ENCODE measurements around the gene PTGDR2. TPM values are rescaled to one million over a fixed set of nuclear protein-coding genes. Genes with fewer than 3 reads are reported as not detected.

PTGDR2 gene
- total RNA-seq, 4 donors from 2014 or later: 0.21 to 4.6 (median 0.49) TPM; not detected in 1

DNA sequence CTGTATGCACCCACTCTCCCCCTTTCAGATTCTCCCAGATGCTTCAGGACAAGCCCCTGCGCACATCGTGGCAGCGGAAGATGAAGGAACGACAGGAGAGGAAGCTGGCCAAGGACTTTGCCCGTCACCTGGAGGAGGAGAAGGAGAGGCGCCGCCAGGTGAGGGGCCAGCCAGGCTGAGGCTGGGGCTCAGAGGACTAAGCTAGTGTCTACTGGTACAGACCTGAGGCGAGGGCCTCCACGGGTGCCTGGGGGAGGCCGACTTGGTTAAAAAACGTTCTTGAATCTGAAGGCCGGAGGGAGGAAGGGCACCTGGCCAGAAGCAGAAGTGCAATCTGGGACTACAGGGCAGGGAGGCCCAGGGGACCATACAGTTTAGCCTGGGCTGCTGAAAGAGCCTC is 7.9 kb downstream of the PTGDR2 start:
- intact Hi-C loops (cut with DNase I; ENCODE audit: low total_unique reads): no loop called here
- no peaks in the 10 kb centered on the region for H3K4me1 ChIP-seq
- TF ChIP-seq POLR2A (IDR thresholded peaks at IDR 0.05): no peak
- TF ChIP-seq, protein P1, sequence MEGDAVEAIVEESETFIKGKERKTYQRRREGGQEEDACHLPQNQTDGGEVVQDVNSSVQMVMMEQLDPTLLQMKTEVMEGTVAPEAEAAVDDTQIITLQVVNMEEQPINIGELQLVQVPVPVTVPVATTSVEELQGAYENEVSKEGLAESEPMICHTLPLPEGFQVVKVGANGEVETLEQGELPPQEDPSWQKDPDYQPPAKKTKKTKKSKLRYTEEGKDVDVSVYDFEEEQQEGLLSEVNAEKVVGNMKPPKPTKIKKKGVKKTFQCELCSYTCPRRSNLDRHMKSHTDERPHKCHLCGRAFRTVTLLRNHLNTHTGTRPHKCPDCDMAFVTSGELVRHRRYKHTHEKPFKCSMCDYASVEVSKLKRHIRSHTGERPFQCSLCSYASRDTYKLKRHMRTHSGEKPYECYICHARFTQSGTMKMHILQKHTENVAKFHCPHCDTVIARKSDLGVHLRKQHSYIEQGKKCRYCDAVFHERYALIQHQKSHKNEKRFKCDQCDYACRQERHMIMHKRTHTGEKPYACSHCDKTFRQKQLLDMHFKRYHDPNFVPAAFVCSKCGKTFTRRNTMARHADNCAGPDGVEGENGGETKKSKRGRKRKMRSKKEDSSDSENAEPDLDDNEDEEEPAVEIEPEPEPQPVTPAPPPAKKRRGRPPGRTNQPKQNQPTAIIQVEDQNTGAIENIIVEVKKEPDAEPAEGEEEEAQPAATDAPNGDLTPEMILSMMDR (IDR thresholded peaks at IDR 0.05): no peak
- no peak overlapping the region for H3K4me3 ChIP-seq
- no peak overlapping the region for H3K27ac ChIP-seq
- no peaks in the 10 kb centered on the region for H3K36me3 ChIP-seq
- H3K27me3 ChIP-seq: no peaks in the 10 kb centered on the region
- H3K9me3 ChIP-seq: no peaks in the 10 kb centered on the region
- DNase-seq: no peak

DNA sequence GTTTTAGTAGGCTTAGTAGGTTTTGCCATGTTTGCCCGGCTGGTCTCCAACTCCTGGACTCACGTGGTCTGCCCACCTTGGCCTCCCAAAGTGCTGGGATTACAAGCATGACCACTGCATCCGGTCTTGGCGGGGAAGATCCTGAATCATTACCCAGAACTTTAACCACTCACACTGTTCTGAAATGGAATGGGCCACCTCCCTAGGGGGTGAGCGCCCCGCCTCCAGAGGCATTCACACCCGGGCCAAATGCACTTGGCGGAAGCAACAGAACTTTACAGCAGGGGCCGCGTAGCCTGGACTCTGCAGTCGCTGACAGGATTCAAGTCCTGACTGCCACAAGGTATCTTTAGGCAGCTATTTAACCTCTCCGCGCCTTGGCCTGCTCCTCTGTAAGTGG is 8.5 kb downstream of the PTGDR2 start:
- intact Hi-C loops (cut with DNase I; ENCODE audit: low total_unique reads): no loop called here
- Histone ChIP-seq H3K4me1 (no peaks in the 10 kb centered on the region), H3K27ac (no peak overlapping the region), H3K36me3 (no peaks in the 10 kb centered on the region), H3K4me3 (no peak overlapping the region), H3K9me3 (no peaks in the 10 kb centered on the region), H3K27me3 (no peaks in the 10 kb centered on the region)
- TF ChIP-seq, protein P1 (IDR thresholded peaks at IDR 0.05): no peak
- TF ChIP-seq POLR2A (IDR thresholded peaks at IDR 0.05): no peak
- DNase-seq: no peak

DNA sequence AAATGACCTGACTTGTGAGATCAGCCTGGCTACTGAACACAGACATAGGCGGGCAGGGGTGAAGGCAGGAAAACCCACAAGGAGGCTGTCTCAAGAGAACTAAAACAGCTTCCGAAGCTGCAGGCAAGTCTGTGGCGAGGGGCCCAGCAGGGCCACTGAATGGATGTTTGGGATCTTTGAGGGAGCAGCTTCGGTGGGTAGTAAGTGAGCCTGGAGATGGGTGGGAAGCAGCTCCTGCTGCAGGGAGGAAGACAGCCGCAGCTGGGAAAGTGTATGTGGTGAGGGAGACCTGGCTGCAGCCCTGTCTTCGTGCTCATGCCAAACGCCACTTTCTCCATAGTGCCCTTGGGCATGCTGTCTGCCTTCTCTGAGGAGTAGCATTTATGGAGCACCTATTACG is 10.4 kb downstream of the PTGDR2 start:
- H3K9me3 ChIP-seq: no peaks in the 10 kb centered on the region
- H3K27me3 ChIP-seq: no peaks in the 10 kb centered on the region
- H3K4me1 ChIP-seq: peaks cover 0 to 4% of the 10 kb centered on the region in 2 donors
- TF ChIP-seq POLR2A (IDR thresholded peaks at IDR 0.05): no peak
- TF ChIP-seq, protein P1 (IDR thresholded peaks at IDR 0.05): no peak
- DNase-seq: no peak
- no peaks in the 10 kb centered on the region for H3K36me3 ChIP-seq
- no peak overlapping the region for H3K4me3 ChIP-seq
- intact Hi-C loops (cut with DNase I; ENCODE audit: low total_unique reads): no loop called here
- H3K27ac ChIP-seq: no peak overlapping the region

DNA sequence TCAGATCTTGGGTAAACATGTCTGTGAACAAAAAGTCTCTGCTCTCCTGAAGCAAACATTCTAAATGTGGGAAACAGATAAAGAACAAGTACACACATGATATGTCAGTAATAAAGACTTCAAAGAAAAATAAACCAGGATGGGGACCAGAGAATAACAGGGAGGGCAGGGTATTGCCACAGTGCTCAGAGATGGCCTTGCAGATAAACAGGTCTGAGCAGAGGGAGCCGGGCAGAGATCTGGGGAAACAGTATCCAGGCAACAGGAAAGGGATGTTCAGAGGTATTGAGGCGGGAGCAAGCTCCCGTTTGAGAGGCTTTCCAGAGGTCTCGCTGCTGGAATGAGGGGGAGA is 10.9 kb downstream of the PTGDR2 start:
- H3K4me1 ChIP-seq: peaks cover 0 to 4% of the 10 kb centered on the region in 2 donors
- TF ChIP-seq, protein P1 (IDR thresholded peaks at IDR 0.05): no peak
- no peak for TF ChIP-seq POLR2A (IDR thresholded peaks at IDR 0.05)
- intact Hi-C loops (cut with DNase I; ENCODE audit: low total_unique reads): loop anchor here (5.0 kb wide), 1 partner anchor 67 kb away; the partner anchor contains the start of gene TMEM109

DNA sequence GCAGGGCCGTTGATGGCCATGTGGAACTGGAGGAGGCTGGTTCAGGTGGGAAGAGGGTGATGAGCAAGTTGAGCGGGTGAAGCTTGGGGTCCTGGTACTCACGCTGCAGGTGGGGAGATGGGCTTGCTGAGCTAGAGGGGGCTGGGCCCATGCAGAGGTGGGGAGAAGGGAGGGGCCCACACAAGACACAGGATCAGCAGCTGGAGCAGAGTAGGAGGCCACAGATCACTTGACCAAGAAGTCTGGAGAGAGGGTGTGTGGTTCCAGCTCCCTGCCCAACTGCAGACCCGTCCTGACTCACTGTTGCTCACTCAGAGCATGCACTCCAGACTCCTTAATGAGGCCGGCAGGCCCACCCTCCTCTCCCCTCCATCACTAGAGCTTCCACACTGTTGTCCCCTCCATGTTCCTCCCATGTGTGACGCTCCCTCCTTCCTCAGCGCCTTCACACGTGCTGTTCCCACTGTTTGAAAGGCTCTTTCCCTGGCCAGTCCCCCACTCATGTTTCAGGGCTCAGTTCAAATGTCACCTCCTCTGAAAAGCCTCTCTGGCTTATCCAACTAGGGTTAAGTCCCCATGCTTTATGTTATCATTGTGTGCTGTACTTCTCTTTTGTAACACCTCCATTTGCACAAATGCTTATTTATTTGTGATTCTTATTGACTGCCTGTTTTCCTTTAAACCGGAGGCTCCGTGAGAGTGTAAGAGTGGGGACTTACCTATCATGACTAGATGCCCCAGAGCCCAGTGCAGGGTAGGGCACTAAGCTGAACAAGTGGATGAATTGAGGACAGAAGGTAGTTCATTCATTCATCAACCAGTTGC is 11.5 kb downstream of the PTGDR2 start:
- no peak for DNase-seq
- Histone ChIP-seq H3K36me3 (no peaks in the 10 kb centered on the region), H3K4me3 (no peak overlapping the region), H3K27me3 (no peaks in the 10 kb centered on the region), H3K4me1 (peaks cover 0 to 4% of the 10 kb centered on the region in 2 donors), H3K9me3 (no peaks in the 10 kb centered on the region), H3K27ac (no peak overlapping the region)
- intact Hi-C loops (cut with DNase I; ENCODE audit: low total_unique reads): loop anchor here (5.0 kb wide), 1 partner anchor 68 kb away; the partner anchor contains the start of gene TMEM109
- no peak for TF ChIP-seq POLR2A (IDR thresholded peaks at IDR 0.05)
- TF ChIP-seq, protein P1 (IDR thresholded peaks at IDR 0.05): no peak

More for the DNA sequence above, 10.9 kb downstream of the PTGDR2 start:
- Histone ChIP-seq H3K27me3 (no peaks in the 10 kb centered on the region), H3K4me3 (no peak overlapping the region), H3K27ac (no peak overlapping the region), H3K36me3 (no peaks in the 10 kb centered on the region), H3K9me3 (no peaks in the 10 kb centered on the region)
- DNase-seq: no peak

Data from uterus (tissue), 4 donors.